Hippocampal formation (tissue), 2 donors: ENCODE data around the gene ABCB1.
A peak's percentile ranks its signal among the peaks of the same experiment; 100 is the strongest.

ENCODE experiments used
- DNase-seq, 2 donors: peaks; one replicate each; lab custom pipeline; 2025; lab: John Stamatoyannopoulos, UW

The ABCB1 gene

GRCh38 chr7:87600130-87601124 lies at the start of gene ABCB1:
Gene ABCB1 (minus strand): TSS chr7:87600884. CDS start chr7:87600184, 700 bp downstream.
- DNase-seq: peak; percentile 2 to 9

- DNase-seq: no peak
Observed at GRCh38 chr7:87648316-87648715, 47.6 kb upstream of the ABCB1 start.

- no peak for DNase-seq
Observed at GRCh38 chr7:87645446-87645845, 44.8 kb upstream of the ABCB1 start.

- no peak for DNase-seq
Observed at GRCh38 chr7:87635921-87636320, 35.2 kb upstream of the ABCB1 start.

GRCh38 chr7:87628780-87629569 lies 28.3 kb upstream of the ABCB1 start:
- peak in 1 of 2 donors; percentile 6 for DNase-seq

- DNase-seq: no peak
Observed at GRCh38 chr7:87627634-87627994, 26.9 kb upstream of the ABCB1 start.

GRCh38 chr7:87625101-87625500 lies 24.4 kb upstream of the ABCB1 start:
- no peak for DNase-seq

GRCh38 chr7:87624628-87625027 lies 23.9 kb upstream of the ABCB1 start:
- DNase-seq: no peak

GRCh38 chr7:87615197-87615596 lies 14.5 kb upstream of the ABCB1 start:
- DNase-seq: no peak

GRCh38 chr7:87609916-87610315 lies 9.2 kb upstream of the ABCB1 start:
- no peak for DNase-seq

- no peak for DNase-seq
Observed at GRCh38 chr7:87608431-87608830, 7.7 kb upstream of the ABCB1 start.

GRCh38 chr7:87604264-87604663 lies 3.6 kb upstream of the ABCB1 start:
- DNase-seq: no peak

GRCh38 chr7:87599336-87599735 lies 1.3 kb downstream of the ABCB1 start:
- DNase-seq: no peak

- no peak for DNase-seq
Observed at GRCh38 chr7:87598234-87599009, 2.3 kb downstream of the ABCB1 start.

- DNase-seq: no peak
Observed at GRCh38 chr7:87596696-87597095, 4.0 kb downstream of the ABCB1 start.

- DNase-seq: no peak
Observed at GRCh38 chr7:87596136-87596535, 4.5 kb downstream of the ABCB1 start.

- no peak for DNase-seq
Observed at GRCh38 chr7:87592300-87592699, 8.4 kb downstream of the ABCB1 start.

GRCh38 chr7:87591211-87591610 lies 9.5 kb downstream of the ABCB1 start:
- no peak for DNase-seq

GRCh38 chr7:87590578-87590977 lies 10.1 kb downstream of the ABCB1 start:
- no peak for DNase-seq

GRCh38 chr7:87589631-87590030 lies 11.1 kb downstream of the ABCB1 start:
- no peak for DNase-seq

- DNase-seq: no peak
Observed at GRCh38 chr7:87581723-87582122, 19.0 kb downstream of the ABCB1 start.

GRCh38 chr7:87580636-87581035 lies 20.0 kb downstream of the ABCB1 start:
- no peak for DNase-seq
